ENCODE data around the gene TMEM132E.

Gene TMEM132E

DNA sequence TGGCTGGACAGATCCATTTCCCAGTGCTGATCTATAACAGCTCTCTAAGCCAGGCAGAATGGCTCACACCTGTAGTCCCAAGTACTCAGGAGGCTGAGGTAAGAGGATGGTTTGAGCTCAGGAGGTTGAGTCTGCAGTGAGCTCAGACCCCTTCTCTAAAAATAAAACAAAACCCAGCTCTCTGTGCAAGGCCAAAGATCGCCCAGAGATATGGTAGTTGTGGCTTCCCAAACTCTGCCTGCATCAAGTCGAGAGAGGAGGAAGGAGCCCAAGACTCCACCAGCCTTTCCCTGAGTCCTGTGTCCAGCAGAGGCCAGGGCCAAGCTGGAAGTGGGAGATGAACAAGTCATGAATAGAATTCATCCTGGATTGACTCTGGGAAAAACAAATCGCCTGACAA lies 88.8 kb downstream of the TMEM132E start:
- POLR2A ChIA-PET, result no interaction called here
- no peak overlapping the region for H3K4me3 ChIP-seq (ENCODE audit: low read depth, low read length)

DNA sequence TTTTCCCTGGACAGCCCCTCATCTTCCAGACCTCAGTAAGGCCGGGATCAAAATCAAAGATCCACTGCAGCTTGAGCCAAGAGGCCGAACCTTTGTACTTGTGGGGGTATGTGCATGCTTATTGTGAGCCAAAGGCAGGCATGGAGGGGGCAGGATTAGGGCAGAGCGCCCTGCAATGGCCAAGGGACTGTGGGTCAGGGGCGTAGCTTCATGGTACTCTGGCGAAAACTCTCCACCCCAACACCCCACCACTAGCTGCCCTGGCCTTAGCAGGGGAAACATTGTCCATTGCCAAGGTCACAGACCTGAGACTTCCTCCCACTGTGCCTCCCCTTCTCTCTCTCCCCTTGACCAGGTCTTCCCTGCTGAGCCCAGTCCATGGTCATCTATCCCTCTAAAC lies 90.1 kb downstream of the TMEM132E start:
- POLR2A ChIA-PET, result no interaction called here
- no peaks in the 10 kb centered on the region for H3K9me3 ChIP-seq (ENCODE audit: control insufficient read depth, insufficient read depth, low read depth, low read length)
- H3K4me3 ChIP-seq (ENCODE audit: low read depth, low read length), result no peak overlapping the region
- CTCF ChIA-PET, result interaction anchor here (0.7 kb wide), 1 partner anchor 223 kb away, joined by 3 read pairs; no protein-coding TSS in a partner anchor
- H3K27ac ChIP-seq (ENCODE audit: extremely low read depth, low read depth, low read length), result no peak overlapping the region
- H3K36me3 ChIP-seq (ENCODE audit: control insufficient read depth in 2 of 2, insufficient read depth in 1 of 2, low read length in 2 of 2), result no peaks in the 10 kb centered on the region
- H3K4me1 ChIP-seq (ENCODE audit: control insufficient read depth, insufficient read depth, low read length), result no peaks in the 10 kb centered on the region
- TF ChIP-seq ZNF302 (tag by site-specific recombination; IDR thresholded peaks at IDR 0.05; ENCODE audit: low read depth), result no peak
- TF ChIP-seq ZNF548 (tag by site-specific recombination; IDR thresholded peaks at IDR 0.05), result no peak
- TF ChIP-seq KLF1 (tag by site-specific recombination; IDR thresholded peaks at IDR 0.05), result no peak
- TF ChIP-seq ZNF404 (tag by site-specific recombination; IDR thresholded peaks at IDR 0.05), result no peak
- no peak for TF ChIP-seq ZNF335 (tag by site-specific recombination; conservative IDR thresholded peaks at IDR 0.05)
- TF ChIP-seq ZNF514 (tag by site-specific recombination; IDR thresholded peaks at IDR 0.05), result no peak
- TF ChIP-seq ZNF433 (tag by site-specific recombination; IDR thresholded peaks at IDR 0.05; ENCODE audit: low read depth), result no peak
- no peak for TF ChIP-seq ZSCAN23 (tag by site-specific recombination; IDR thresholded peaks at IDR 0.05)
- TF ChIP-seq ZNF341 (tag by site-specific recombination; IDR thresholded peaks at IDR 0.05; ENCODE audit: low read depth), result no peak
- no peak for TF ChIP-seq ZNF214 (tag by site-specific recombination; IDR thresholded peaks at IDR 0.05; ENCODE audit: borderline replicate concordance)
- TF ChIP-seq, protein P1, sequence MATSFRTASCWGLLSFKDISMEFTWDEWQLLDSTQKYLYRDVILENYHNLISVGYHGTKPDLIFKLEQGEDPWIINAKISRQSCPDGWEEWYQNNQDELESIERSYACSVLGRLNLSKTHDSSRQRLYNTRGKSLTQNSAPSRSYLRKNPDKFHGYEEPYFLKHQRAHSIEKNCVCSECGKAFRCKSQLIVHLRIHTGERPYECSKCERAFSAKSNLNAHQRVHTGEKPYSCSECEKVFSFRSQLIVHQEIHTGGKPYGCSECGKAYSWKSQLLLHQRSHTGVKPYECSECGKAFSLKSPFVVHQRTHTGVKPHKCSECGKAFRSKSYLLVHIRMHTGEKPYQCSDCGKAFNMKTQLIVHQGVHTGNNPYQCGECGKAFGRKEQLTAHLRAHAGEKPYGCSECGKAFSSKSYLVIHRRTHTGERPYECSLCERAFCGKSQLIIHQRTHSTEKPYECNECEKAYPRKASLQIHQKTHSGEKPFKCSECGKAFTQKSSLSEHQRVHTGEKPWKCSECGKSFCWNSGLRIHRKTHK (tag by site-specific recombination; IDR thresholded peaks at IDR 0.05), result no peak
- TF ChIP-seq ZNF610 (tag by site-specific recombination; IDR thresholded peaks at IDR 0.05; ENCODE audit: borderline replicate concordance), result no peak
- no peak for TF ChIP-seq ZNF157 (tag by site-specific recombination; IDR thresholded peaks at IDR 0.05)
- TF ChIP-seq ZFP3 (tag by site-specific recombination; IDR thresholded peaks at IDR 0.05; ENCODE audit: low read depth), result no peak

More for the DNA sequence above, 88.8 kb downstream of the TMEM132E start:
- TF ChIP-seq, protein P2, sequence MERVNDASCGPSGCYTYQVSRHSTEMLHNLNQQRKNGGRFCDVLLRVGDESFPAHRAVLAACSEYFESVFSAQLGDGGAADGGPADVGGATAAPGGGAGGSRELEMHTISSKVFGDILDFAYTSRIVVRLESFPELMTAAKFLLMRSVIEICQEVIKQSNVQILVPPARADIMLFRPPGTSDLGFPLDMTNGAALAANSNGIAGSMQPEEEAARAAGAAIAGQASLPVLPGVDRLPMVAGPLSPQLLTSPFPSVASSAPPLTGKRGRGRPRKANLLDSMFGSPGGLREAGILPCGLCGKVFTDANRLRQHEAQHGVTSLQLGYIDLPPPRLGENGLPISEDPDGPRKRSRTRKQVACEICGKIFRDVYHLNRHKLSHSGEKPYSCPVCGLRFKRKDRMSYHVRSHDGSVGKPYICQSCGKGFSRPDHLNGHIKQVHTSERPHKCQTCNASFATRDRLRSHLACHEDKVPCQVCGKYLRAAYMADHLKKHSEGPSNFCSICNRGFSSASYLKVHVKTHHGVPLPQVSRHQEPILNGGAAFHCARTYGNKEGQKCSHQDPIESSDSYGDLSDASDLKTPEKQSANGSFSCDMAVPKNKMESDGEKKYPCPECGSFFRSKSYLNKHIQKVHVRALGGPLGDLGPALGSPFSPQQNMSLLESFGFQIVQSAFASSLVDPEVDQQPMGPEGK (tag by site-specific recombination; IDR thresholded peaks at IDR 0.05), result no peak
- no peak for TF ChIP-seq BCL11A (tag by site-specific recombination; IDR thresholded peaks at IDR 0.05; ENCODE audit: low read depth)
- no peak for TF ChIP-seq ZFP69B (tag by site-specific recombination; IDR thresholded peaks at IDR 0.05)
- no peak for TF ChIP-seq ZNF394 (tag by site-specific recombination; IDR thresholded peaks at IDR 0.05; ENCODE audit: borderline replicate concordance)
- no peak for TF ChIP-seq ZBTB20 (tag by site-specific recombination; IDR thresholded peaks at IDR 0.05)
- TF ChIP-seq KLF1 (tag by site-specific recombination; IDR thresholded peaks at IDR 0.05), result no peak
- TF ChIP-seq, protein P3, sequence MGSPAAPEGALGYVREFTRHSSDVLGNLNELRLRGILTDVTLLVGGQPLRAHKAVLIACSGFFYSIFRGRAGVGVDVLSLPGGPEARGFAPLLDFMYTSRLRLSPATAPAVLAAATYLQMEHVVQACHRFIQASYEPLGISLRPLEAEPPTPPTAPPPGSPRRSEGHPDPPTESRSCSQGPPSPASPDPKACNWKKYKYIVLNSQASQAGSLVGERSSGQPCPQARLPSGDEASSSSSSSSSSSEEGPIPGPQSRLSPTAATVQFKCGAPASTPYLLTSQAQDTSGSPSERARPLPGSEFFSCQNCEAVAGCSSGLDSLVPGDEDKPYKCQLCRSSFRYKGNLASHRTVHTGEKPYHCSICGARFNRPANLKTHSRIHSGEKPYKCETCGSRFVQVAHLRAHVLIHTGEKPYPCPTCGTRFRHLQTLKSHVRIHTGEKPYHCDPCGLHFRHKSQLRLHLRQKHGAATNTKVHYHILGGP (tag by site-specific recombination; IDR thresholded peaks at IDR 0.05), result no peak
- TF ChIP-seq ZXDB (tag by site-specific recombination; IDR thresholded peaks at IDR 0.05), result no peak
- no peak for TF ChIP-seq ZNF175 (tag by site-specific recombination; IDR thresholded peaks at IDR 0.05)
- TF ChIP-seq ZNF530 (tag by site-specific recombination; IDR thresholded peaks at IDR 0.05; ENCODE audit: low read depth), result no peak
- TF ChIP-seq ZNF658 (tag by site-specific recombination; IDR thresholded peaks at IDR 0.05), result no peak
- TF ChIP-seq, protein P4, sequence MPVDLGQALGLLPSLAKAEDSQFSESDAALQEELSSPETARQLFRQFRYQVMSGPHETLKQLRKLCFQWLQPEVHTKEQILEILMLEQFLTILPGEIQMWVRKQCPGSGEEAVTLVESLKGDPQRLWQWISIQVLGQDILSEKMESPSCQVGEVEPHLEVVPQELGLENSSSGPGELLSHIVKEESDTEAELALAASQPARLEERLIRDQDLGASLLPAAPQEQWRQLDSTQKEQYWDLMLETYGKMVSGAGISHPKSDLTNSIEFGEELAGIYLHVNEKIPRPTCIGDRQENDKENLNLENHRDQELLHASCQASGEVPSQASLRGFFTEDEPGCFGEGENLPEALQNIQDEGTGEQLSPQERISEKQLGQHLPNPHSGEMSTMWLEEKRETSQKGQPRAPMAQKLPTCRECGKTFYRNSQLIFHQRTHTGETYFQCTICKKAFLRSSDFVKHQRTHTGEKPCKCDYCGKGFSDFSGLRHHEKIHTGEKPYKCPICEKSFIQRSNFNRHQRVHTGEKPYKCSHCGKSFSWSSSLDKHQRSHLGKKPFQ (tag by site-specific recombination; IDR thresholded peaks at IDR 0.05), result no peak
- TF ChIP-seq ZNF621 (tag by site-specific recombination; IDR thresholded peaks at IDR 0.05), result no peak
- no peak for TF ChIP-seq ZNF146 (tag by site-specific recombination; IDR thresholded peaks at IDR 0.05)
- no peak for TF ChIP-seq ZNF768 (tag by site-specific recombination; IDR thresholded peaks at IDR 0.05)
- TF ChIP-seq ZNF707 (tag by site-specific recombination; IDR thresholded peaks at IDR 0.05), result no peak
- TF ChIP-seq, protein P5, sequence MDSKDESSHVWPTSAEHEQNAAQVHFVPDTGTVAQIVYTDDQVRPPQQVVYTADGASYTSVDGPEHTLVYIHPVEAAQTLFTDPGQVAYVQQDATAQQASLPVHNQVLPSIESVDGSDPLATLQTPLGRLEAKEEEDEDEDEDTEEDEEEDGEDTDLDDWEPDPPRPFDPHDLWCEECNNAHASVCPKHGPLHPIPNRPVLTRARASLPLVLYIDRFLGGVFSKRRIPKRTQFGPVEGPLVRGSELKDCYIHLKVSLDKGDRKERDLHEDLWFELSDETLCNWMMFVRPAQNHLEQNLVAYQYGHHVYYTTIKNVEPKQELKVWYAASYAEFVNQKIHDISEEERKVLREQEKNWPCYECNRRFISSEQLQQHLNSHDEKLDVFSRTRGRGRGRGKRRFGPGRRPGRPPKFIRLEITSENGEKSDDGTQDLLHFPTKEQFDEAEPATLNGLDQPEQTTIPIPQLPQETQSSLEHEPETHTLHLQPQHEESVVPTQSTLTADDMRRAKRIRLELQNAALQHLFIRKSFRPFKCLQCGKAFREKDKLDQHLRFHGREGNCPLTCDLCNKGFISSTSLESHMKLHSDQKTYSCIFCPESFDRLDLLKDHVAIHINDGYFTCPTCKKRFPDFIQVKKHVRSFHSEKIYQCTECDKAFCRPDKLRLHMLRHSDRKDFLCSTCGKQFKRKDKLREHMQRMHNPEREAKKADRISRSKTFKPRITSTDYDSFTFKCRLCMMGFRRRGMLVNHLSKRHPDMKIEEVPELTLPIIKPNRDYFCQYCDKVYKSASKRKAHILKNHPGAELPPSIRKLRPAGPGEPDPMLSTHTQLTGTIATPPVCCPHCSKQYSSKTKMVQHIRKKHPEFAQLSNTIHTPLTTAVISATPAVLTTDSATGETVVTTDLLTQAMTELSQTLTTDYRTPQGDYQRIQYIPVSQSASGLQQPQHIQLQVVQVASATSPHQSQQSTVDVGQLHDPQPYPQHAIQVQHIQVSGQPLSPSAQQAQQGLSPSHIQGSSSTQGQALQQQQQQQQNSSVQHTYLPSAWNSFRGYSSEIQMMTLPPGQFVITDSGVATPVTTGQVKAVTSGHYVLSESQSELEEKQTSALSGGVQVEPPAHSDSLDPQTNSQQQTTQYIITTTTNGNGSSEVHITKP (tag by site-specific recombination; IDR thresholded peaks at IDR 0.05), result no peak
- Histone ChIP-seq H3K9me3 (ENCODE audit: control insufficient read depth, insufficient read depth, low read depth, low read length) (no peaks in the 10 kb centered on the region), H3K27ac (ENCODE audit: extremely low read depth, low read depth, low read length) (no peak overlapping the region), H3K4me1 (ENCODE audit: control insufficient read depth, insufficient read depth, low read length) (no peaks in the 10 kb centered on the region), H3K36me3 (ENCODE audit: control insufficient read depth in 2 of 2, insufficient read depth in 1 of 2, low read length in 2 of 2) (no peaks in the 10 kb centered on the region)
- CTCF ChIA-PET, result interaction anchor here (0.5 to 0.6 kb wide), 2 partner anchors 94 to 268 kb away, joined by 4 read pairs; no protein-coding TSS in a partner anchor

All from HEK293 (cell line).